Measurements from ENCODE around the gene SGMS1. TPM values are rescaled to one million over a fixed set of nuclear protein-coding genes. Genes with fewer than 3 reads are reported as not detected.
"Not testable (repeated sequence)": the region's sequence is repeated elsewhere in the genome, so short reads cannot be mapped to it uniquely, and the experiment has no call there.

SGMS1 gene
- polyA plus RNA-seq, 3 donors, result 53.2 to 57.3 (median 54.7) TPM

DNA sequence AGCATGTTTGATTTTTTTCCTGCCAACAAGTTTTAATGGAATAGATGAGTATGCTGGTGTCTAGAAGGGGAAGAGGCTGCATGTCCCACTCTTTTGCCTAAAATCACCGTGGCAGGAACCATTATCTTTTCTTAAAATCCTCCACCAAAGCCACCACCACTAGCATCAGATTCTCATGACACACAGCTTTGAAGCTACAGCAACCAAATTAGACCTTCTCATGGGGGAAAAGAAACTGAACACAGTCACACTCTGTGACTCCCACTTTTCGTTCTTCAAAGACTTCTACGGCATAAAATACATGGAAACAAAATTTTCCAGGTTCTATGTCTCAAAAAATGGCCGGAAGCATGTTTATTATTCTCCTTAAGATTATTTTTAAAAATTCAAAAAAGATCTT is 81.8 kb downstream of the SGMS1 start:
- DNase-seq (ENCODE audit: low read depth in 3 of 3, low spot score in 2 of 3), result no peak

DNA sequence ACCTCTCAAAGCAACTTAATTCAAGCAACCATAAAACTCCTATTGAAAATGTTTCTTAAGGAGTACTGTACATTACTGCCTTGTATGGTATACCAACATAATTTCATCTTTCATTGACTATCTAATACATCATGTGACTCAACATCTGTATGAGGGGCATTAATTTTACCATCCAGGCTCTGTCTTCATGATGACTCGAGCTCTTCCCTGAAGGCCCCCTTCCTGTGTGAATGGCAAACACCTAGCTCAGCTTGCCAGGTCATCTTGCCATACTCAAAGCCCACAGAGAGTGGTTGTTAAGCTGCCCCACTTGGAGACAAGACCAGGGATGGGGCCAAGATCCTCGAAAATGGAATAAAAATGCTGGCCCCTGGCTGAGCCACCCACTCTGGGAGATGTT is 82.4 kb downstream of the SGMS1 start:
- no peak for DNase-seq (ENCODE audit: low read depth in 3 of 3, low spot score in 2 of 3)

DNA sequence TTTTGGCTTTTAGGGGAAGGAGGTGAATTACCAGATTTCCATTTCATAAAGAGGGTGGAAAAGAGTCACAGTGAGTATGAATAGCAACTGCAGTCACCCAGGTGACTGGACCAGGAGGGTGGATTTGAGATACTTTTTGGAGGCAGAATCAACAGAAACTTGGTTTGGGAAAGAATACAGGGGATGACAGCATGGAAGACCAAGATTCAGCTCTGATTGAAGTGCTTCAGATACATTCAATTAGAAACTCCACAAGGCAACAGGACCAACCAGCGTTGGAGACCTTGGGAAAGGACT is 83.0 kb downstream of the SGMS1 start:
- DNase-seq (ENCODE audit: low read depth in 3 of 3, low spot score in 2 of 3), result no peak

DNA sequence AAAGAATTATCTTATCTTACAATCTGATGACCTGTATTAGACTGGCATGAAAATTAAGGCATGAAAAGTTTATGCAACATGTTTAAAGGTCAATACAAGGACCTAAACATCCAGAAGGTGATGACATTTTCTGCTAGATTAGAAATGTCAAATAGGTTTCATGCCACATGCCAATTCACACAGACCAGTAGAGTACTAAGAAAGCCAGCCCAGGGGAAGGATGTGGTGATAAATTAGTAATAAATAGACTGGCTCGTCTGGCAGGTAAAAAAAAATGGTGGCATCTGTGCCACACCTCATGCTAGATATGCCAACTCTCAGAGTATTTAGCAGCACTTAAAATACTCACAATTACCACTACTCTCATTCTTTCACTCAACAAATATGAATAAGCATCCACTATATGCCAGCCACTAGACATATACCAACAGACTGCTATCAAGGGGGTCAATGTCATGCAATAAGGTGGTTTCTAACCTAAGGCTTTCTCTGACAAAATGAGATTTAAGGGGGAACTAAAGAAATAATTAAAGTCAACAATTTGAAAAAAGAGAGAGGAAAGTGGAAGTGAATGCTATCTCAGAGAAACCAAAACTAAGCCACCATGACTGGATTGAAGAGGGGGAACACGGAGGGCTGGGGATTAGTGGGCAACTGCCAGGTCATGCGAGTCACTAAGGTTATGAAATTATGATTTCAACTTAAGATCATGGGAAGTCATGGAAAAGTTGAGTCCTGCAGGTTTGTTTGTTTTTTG is 83.5 kb downstream of the SGMS1 start:
- no peak for DNase-seq (ENCODE audit: low read depth in 3 of 3, low spot score in 2 of 3)

DNA sequence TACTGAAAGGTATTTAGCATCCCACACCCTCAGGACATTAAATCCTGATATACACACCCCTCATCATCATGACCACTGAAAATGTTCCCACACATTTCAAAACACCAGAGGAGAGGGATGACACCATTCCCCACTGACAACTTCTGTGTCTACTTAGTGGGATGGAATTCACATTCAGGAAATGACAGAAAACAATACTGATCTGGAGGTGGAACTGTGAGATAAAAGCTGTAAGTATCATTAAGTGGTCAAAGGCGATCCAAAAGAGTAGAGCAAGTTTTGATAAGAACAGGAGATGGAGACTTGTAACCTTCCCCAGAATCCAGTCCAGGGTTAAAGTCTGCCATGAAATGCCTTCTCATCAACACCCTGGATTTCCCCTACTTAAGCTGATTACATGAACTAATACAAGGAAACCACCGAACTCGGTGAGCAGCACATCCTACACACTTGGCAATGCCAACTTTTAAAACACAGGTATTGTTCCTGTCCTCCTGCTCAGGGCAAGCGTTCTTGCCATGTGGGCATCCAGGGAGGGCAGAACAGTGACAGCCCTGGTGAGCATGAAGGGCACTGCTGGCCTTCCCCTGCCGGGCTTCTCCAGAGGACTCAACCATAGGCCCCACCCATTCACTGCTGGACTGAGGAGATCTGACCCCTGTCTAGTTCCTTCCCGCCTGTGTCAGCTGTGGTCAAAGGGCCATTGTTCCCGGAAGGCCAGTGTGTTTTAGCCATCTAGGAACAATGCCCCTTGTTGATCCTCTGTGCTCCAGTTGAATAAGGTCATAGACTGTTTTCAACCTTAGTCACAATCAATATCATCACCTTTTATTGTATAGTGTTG is 85.0 kb downstream of the SGMS1 start:
- DNase-seq (ENCODE audit: low read depth in 3 of 3, low spot score in 2 of 3), result no peak

DNA sequence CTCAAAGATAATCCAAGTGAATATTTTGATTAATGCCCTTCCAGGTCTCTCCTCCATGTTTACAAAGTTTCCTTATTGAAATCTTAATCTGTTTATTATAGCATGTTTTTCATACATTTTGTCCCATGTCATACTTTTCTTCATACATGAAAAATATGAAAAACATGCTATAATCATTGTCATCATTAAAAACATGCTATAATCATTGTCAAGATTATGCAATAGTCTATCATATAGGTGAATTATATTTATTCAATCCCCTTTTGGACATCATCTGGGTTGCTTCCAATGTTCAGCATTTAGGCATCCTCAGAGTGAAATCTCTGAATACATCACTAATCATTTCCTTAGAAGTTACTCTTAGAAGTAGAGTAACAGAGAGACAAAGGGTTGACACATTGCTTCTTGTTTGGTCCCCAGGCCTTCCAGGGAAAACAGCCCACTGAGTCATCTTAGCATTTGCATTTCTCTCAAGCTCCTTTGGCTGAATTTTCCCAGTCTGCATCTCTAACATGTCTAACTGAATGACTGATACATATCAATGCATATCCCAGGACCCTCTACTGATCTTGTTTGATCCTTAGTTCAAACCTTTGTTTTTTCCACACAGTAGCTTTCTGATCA is 87.0 kb downstream of the SGMS1 start:
- no peak for DNase-seq (ENCODE audit: low read depth in 3 of 3, low spot score in 2 of 3)

DNA sequence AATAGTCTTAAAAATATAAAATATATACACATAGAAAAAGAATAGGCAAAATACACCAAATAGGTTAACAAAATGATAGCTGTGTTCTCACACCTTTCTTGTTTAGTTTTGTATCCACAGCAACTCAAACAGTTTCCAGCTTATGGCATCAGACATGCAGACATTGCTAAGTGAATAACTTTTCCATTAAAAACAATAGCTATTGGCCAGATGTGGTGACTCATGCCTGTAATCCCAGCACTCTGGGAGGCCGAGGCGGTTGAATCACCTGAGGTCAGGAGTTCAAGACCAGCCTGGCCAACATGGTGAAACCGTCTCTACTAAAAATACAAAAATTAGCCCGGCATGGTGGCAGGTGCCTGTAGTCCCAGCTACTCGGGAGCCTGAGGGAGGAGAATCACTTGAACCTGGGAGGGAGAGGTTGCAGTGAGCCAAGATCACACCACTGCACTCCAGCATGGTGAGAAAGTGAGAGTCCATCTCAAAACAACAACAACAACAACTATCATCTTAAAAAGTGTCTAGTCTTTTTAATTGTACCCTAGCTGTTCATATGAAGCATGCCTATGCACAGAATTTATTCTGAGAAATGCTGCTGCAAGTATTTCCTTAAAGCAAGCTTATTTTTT is 88.9 kb downstream of the SGMS1 start:
- DNase-seq (ENCODE audit: low read depth in 3 of 3, low spot score in 2 of 3), result not testable (repeated sequence)

DNA sequence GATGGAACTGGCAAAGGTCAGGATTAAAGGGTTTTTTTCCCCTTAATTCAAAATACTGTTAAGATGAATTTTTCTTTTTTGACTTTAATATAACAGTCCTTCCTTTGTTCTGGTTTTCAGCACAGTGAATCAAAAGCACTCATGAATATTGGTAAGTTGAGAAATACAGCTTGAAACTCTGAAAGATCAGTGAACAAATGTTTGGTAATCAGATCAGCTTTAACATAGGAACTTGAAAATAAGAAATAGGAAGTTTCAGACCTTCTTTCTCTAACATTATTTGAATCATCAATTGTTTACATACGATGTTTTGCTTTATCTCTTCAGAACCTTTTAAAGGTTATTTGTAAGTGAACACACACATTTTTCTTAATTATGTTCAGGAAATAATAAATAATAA is 90.5 kb downstream of the SGMS1 start:
- no peak for DNase-seq (ENCODE audit: low read depth in 3 of 3, low spot score in 2 of 3)

DNA sequence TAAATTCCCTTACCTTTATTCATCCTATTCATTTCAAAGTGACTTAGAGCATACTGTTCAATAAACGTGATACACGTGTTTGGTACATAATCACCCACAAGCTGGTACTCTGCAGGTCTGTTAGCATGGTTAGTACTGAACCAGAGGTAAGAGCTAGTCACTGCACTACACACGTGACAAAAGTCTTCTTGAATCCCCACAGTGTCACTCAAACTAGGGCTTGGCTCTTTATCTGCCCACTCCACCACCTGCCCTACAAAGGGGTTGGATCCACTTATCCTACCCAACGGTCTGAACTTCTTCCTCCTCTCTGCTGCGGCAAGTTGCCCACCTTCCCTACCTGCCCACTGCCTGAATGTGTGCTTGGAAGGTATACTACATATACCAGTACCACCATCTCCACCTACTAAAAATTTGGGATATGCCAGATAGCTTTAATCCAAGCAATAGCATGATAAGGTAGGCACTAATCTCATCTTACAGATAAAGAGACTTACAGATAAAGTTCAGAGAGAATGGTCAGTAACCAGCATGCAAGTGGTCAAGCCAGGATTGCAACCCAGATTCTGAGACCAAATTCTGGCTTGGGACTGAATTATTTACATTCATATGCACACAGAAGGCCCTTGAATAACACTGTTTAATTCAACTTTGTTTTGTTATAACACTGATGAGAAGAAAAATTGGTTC is 92.2 kb downstream of the SGMS1 start:
- DNase-seq (ENCODE audit: low read depth in 3 of 3, low spot score in 2 of 3), result no peak

DNA sequence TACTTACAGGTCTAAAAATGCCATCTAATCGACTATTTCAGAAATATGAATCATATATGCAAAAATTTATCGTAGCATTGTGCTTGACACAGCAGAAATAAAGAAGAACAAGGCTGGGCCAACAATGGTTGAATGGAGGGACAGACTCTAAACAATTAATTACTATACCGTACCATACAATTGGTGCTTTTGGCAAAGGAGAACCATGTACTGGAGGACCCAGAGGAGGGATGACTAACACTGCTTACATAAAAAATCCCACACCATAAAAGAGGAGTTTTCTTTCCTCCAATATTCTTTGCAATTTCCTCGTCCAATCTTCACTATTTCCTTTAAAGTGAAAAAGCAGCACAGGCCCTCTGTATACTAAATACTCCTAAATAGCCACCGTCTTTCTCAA is 94.1 kb downstream of the SGMS1 start:
- no peak for DNase-seq (ENCODE audit: low read depth in 3 of 3, low spot score in 2 of 3)

DNA sequence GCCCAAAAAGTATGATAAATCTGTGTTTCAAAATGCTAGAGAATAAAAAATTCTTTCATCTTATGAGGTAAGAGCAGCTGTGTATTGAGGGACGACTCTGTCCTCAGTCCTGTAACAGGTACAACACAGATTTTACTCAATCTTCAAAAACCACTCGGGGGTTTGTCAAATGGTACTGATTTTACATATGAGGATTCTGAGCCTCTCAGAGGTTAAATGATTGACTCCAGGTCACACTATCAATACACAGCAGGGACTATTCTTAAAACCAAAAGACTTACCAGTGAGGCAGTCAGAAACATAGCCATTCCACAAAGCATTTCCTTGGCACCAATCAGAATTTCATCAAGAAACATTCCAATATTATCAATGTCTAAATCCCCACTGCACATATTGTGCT is 95.5 kb downstream of the SGMS1 start:
- DNase-seq (ENCODE audit: low read depth in 3 of 3, low spot score in 2 of 3), result no peak

DNA sequence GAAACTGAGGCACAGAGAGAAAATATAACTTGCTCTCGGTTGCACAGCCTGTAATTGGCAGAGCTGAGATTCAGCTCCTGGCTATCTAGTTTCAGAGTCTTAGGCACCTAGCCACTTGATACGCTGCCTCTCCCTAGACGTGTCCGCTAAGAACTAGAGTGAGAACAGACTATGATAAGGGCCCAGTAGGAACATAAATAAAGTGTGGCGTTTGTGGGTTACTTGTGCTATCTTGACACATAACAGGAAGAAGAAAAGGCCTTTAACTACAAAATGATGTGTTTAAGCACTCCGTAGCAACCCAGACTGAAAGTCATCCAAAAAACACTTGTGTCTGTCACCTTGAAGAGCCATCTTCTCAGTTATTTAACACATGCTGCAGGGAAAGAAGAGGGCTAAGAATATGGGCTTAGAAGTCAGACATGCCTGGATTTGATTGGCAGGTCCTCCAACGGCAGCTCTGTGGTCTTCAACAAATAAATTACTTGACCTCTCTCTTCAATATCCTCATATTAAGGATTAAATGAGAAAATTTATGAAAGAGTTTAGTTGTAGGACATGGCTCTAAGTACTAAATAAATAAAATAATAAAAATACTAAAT is 96.2 kb downstream of the SGMS1 start:
- DNase-seq (ENCODE audit: low read depth in 3 of 3, low spot score in 2 of 3), result no peak

DNA sequence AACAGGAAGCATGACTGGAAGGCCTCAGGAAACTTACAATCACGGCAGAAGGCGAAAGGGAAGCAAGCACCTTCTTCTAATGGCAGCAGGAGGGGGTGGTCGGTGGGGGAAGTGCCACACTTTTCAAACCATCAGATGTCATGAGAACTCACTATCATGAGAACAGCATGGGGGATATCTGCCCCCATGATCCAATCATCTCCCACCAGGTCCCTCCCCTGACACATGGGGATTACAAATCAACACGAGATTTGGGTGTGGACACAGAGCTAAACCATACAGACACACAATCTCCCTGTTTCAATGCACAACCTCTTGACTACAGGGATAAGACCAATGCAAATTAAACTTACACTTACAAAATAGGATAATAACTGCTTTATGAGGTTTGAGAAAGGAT is 97.6 kb downstream of the SGMS1 start:
- DNase-seq (ENCODE audit: low read depth in 3 of 3, low spot score in 2 of 3), result no peak

DNA sequence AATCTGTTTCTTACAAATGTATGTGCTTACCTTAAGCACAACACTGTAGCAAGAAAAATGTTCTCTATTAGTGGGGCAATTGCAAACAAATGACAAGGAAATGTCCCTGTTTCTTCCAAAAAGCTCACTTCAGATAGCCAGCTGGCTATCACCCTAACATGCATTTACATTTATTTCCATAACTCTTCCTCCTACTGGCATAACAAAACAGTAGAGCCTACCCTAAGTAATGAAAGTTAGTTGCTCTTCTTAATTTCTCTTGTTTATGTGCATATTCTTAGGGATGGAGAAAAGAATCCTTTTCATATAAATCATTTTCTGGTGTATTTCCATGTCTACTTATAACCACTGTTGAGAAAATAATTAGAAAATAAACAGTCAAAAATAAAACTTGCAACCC is 100.4 kb downstream of the SGMS1 start:
- no peak for DNase-seq (ENCODE audit: low read depth in 3 of 3, low spot score in 2 of 3)

DNA sequence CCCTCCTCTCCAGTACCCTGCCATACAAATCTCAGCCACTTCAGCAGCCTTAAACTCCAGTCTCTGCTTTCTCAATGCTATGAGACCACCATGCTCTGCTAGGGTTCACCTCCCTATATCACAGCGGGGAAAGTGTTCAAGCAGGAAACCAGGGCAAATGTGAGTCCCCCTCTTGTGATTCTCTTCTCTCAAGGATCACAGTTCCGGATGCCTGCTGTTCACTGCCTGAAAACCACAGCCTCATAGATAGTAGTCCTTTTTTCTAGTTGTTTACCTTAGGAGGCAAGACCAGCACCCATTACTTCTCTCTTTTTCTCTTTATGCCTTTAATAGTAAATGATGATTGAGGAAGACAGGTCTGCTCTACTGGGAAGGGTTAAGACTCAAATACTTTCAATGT is 100.8 kb downstream of the SGMS1 start:
- DNase-seq (ENCODE audit: low read depth in 3 of 3, low spot score in 2 of 3), result no peak

DNA sequence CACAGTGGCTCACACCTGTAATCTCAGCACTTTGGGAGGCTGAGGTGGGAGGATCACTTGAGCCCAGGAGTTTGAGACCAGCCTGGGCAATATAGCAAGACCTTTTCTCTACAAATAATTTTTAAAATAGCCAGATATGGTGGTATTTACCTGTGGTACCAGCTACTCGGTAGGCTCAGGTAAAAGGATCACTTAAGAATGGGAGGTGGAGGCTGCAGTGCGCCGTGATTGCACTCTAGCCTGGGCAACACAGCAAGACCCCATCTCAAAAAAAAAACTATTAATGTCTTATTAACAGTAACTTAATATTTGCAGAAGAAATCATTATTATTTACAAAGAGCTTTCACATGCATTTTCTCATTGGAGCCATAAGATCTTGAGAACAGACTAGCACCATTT is 103.6 kb downstream of the SGMS1 start:
- DNase-seq (ENCODE audit: low read depth in 3 of 3, low spot score in 2 of 3), result no peak

DNA sequence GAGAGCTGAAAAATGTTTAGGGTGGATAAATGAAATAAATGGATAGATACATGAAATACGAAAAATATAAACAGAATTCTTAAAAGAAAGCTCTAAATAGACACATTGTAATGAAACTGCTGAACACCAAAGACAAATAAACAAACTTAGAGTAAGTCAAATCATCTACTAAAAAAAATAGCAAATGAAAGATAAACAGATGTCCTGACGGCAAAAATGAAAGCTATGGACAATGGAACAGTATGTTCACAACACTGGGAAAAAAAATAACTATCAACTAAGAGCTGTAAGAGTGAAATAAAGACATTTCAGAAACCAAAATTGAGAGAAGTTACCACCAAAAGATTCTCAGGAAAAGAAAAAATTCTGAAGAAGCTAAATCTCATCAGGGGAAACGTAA is 106.1 kb downstream of the SGMS1 start:
- no peak for DNase-seq (ENCODE audit: low read depth in 3 of 3, low spot score in 2 of 3)

DNA sequence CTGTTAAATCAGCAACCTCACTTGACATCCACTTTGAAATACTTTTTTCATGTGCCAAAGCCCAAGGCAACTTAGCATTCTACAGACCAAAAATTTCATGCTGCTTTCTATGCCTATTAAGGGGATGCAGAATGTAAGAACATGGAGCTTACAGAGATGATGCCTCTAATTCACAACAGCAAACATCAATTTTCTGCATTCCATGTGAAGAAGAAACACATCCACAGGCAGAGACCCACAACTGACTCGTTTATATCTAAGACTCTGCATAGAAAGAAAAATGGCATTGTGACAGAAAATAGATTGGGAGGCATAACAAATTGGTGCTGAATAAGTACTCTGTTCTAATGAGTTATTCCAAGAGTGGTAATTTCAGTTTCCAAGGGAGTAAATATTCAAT is 107.6 kb downstream of the SGMS1 start:
- no peak for DNase-seq (ENCODE audit: low read depth in 3 of 3, low spot score in 2 of 3)

DNA sequence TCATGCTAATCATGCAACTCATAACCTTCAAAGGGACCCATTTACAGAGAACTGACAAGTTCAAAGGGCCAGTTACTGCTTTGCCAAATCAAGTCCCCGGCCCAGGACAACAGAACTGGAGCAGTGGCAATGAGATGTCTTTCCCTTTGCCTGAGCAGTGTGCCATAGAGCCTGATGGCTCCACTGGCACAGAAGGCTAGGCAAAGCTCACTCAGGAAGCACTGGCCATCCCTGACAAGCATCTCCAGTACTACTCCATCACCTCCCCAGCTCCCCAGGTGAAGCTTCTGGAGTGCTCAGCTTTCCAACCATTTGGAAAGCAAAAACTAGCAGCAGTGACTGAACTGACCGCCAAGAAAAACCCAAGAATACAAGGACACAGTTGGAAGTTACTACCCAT is 108.3 kb downstream of the SGMS1 start:
- no peak for DNase-seq (ENCODE audit: low read depth in 3 of 3, low spot score in 2 of 3)

DNA sequence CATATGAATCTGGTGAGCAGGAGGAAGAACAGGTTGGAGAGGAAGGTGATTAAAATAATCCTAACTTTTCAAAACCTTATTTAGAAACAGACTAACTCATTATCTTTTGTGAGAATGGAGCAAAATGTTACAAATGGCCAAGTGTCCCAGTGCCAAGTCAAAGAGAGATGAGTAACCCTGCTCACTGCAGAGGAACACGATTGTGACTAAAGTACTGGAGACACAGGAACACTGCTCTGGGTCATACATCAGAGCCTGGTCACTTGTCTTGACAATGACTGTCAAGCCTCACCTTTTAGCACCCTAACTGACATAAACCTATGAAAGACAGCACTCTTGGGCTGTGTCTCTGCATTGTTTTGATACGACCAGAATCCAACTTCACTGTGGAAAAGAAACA is 108.8 kb downstream of the SGMS1 start:
- DNase-seq (ENCODE audit: low read depth in 3 of 3, low spot score in 2 of 3), result no peak

DNA sequence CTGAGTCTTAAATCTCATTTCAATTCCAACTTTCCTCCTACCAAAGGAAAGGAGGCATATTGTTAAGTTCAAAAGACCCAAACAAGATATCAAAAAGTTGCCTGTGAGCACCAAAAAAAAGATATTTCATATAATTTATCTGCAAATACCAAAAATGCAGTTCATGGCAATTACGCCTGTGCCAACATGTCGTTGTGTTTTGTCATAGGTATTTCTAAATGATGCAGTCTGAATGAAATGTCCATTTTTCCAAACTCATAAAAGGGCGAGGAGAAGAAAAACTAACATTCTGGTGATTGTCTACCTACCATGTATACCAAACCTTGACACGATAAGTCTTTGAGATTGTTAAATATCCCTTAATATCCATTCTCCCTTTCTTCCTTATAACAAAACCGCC is 109.8 kb downstream of the SGMS1 start:
- no peak for DNase-seq (ENCODE audit: low read depth in 3 of 3, low spot score in 2 of 3)

All from right renal cortex interstitium (tissue), 3 donors.